Thoracic aorta (tissue), 2 donors: ENCODE measurements around the gene CHD2. TPM values are rescaled to one million over a fixed set of nuclear protein-coding genes. Genes with fewer than 3 reads are reported as not detected.
"Not testable (repeated sequence)": the region's sequence is repeated elsewhere in the genome, so short reads cannot be mapped to it uniquely, and the experiment has no call there.

ENCODE experiments used
- ATAC-seq: fragments of 150-250 bp; one replicate; pipeline ENCODE4 v1.8.0; 2017; ENCODE audit warnings: low read depth; ENCODE audit not compliant: insufficient number of reproducible peaks, low FRiP score
- DNase-seq: peaks from one replicate; pipeline ENCODE4 v3.0.0-alpha.2; 2020; ENCODE audit warnings: low spot score
- H3K27ac ChIP-seq, 2 donors: fragments of 200-600 bp; sonication (generic); 1 replicate in 1 of 2; 2 replicates in 1 of 2; pipeline ENCODE4 v1.5.1; 2016; ENCODE audit warnings: mild to moderate bottlenecking in 2 of 2, moderate library complexity in 2 of 2
- H3K27me3 ChIP-seq: fragments of 200-600 bp; sonication (generic); replicated peaks from 2 replicates; pipeline ENCODE4 v1.6.0; 2016; ENCODE audit warnings: mild to moderate bottlenecking; ENCODE audit not compliant: insufficient read depth
- H3K36me3 ChIP-seq: fragments of 200-600 bp; sonication (generic); one replicate; pipeline ENCODE4 v1.5.1; 2016
- H3K4me1 ChIP-seq, 2 donors: fragments of 200-600 bp; sonication (generic); 1 replicate in 1 of 2; 2 replicates in 1 of 2; pipeline versions ENCODE4 v1.5.1 to v1.6.0; 2016; ENCODE audit warnings: low read depth in 2 of 2, mild to moderate bottlenecking in 1 of 2; ENCODE audit not compliant: control insufficient read depth in 1 of 2
- H3K4me3 ChIP-seq: fragments of 200-600 bp; sonication (generic); 2 replicates; pipeline ENCODE4 v1.5.1; 2016; ENCODE audit warnings: mild to moderate bottlenecking
- H3K9me3 ChIP-seq: fragments of 200-600 bp; sonication (generic); 2 replicates; pipeline ENCODE4 v1.5.1; 2016
- total RNA-seq, 2 donors: library from RNA; depleted of rRNA; stranded (reverse); fragments of >200 nt; gene quantifications; one replicate each; pipeline versions ENCODE4 v1.1.0 to v1.2.3, GENCODE V29; 2016
- TF ChIP-seq, protein P1 (sequence below): fragments of 200-600 bp; sonication (generic); IDR thresholded peaks from one replicate; pipeline ENCODE4 v1.5.1; 2019; ENCODE audit warnings: antibody characterized with exemption

CHD2 gene
- total RNA-seq, 2 donors from 2014 or later, result 143 to 148 TPM

GRCh38 chr15:92870010-92870591 is 30.0 kb upstream of the CHD2 start:
- TF ChIP-seq, protein P1, sequence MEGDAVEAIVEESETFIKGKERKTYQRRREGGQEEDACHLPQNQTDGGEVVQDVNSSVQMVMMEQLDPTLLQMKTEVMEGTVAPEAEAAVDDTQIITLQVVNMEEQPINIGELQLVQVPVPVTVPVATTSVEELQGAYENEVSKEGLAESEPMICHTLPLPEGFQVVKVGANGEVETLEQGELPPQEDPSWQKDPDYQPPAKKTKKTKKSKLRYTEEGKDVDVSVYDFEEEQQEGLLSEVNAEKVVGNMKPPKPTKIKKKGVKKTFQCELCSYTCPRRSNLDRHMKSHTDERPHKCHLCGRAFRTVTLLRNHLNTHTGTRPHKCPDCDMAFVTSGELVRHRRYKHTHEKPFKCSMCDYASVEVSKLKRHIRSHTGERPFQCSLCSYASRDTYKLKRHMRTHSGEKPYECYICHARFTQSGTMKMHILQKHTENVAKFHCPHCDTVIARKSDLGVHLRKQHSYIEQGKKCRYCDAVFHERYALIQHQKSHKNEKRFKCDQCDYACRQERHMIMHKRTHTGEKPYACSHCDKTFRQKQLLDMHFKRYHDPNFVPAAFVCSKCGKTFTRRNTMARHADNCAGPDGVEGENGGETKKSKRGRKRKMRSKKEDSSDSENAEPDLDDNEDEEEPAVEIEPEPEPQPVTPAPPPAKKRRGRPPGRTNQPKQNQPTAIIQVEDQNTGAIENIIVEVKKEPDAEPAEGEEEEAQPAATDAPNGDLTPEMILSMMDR, result no peak
- DNase-seq, result no peak
- Histone ChIP-seq H3K27ac (peak overlapping the region; percentile 38 to 64), H3K4me3 (no peak overlapping the region), H3K36me3 (no peaks in the 10 kb centered on the region), H3K9me3 (no peaks in the 10 kb centered on the region), H3K27me3 (no peaks in the 10 kb centered on the region), H3K4me1 (peaks cover 2 to 15% of the 10 kb centered on the region in 2 donors)
- no peak for ATAC-seq

DNA sequence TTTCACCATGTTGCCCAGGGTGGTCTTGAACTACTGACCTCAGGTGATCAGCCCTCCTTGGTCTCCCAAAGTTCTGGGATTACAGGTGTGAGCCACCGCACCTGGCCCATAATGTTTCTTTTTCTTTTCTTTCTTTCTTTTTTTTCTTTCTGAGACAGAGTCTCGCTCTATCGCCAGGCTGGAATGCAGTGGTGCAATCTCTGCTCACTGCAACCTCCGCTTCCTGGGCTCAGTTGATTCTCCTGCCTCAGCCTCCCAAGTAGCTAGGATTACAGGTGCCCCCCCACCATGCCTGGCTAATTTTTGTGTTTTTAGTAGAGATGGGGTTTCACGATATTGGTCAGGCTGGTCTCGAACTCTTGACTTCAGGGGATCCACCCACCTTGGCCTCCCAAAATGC is 27.2 kb upstream of the CHD2 start:
- not testable (repeated sequence) for H3K27me3 ChIP-seq, DNase-seq, H3K36me3 ChIP-seq, ATAC-seq, H3K4me3 ChIP-seq, H3K9me3 ChIP-seq, H3K27ac ChIP-seq
- peaks cover 2 to 15% of the 10 kb centered on the region in 2 donors for H3K4me1 ChIP-seq

GRCh38 chr15:92877000-92877399 is 23.1 kb upstream of the CHD2 start:
- Histone ChIP-seq H3K27me3 (no peaks in the 10 kb centered on the region), H3K4me3 (no peak overlapping the region), H3K36me3 (no peaks in the 10 kb centered on the region), H3K27ac (no peak overlapping the region), H3K9me3 (no peaks in the 10 kb centered on the region), H3K4me1 (peaks cover 5 to 18% of the 10 kb centered on the region in 2 donors)
- no peak for DNase-seq
- TF ChIP-seq, protein P1, result no peak
- ATAC-seq, result no peak

DNA sequence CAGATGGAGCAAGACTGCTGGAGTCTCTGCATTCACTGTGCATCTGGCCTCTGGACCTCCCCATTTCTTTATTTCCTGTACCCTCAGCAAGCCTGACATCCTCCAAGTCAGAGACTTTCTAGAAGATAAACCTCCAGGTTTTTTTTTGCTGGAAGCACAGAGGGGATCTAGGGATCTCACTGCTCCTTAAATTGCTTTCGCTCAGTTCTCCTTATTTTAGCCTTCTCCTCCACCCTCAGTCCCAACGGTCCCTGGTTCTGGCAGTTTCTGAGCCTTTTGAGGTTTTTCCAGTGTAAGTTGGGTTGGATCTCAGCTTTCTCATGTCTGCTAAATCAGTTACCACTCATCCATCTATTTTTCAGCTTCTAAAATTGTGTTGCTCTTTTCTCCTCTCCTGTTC is 22.7 kb upstream of the CHD2 start:
- DNase-seq (no peak), ATAC-seq (no peak)
- H3K4me3 ChIP-seq, result no peak overlapping the region
- H3K27ac ChIP-seq, result no peak overlapping the region
- no peaks in the 10 kb centered on the region for H3K36me3 ChIP-seq
- no peaks in the 10 kb centered on the region for H3K27me3 ChIP-seq
- H3K4me1 ChIP-seq, result peaks cover 5 to 18% of the 10 kb centered on the region in 2 donors
- H3K9me3 ChIP-seq, result no peaks in the 10 kb centered on the region
- TF ChIP-seq, protein P1, result no peak

DNA sequence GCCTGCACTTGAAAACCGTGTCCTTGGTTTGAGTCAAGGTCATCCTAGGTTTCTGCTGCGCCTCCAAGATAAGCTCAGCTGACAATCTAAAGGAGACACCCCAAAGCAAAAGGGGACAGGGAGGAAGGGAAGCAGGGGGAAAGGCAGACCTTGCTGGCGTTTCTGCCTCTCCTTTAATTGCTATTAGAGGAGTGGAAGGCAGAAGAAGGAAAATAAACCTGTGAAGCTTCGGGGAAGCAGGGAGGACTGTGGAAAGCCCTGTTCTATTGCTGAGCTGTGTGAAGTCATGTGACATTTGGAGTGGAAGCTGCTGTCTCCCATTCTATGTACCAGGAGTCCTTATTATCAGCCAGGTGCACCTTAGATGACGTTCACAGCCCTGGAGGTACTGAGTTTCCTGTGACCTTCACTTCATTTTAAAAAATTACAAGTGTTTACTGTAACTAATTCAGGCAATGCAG is 21.5 kb upstream of the CHD2 start:
- DNase-seq, result no peak
- peaks cover 5 to 18% of the 10 kb centered on the region in 2 donors for H3K4me1 ChIP-seq
- H3K27me3 ChIP-seq, result no peaks in the 10 kb centered on the region
- H3K4me3 ChIP-seq, result no peak overlapping the region
- no peak for ATAC-seq
- no peaks in the 10 kb centered on the region for H3K36me3 ChIP-seq
- TF ChIP-seq, protein P1, result no peak
- H3K27ac ChIP-seq, result no peak overlapping the region
- no peaks in the 10 kb centered on the region for H3K9me3 ChIP-seq
